ENCODE data around the gene C1QTNF7. TPM values are rescaled to one million over a fixed set of nuclear protein-coding genes. Genes with fewer than 3 reads are reported as not detected.

The C1QTNF7 gene
- total and polyA plus RNA-seq, 2 experiments from 2014 or later = not detected

- Histone ChIP-seq H3K36me3 (ENCODE audit: low read depth) (no peaks in the 10 kb centered on the region), H4K20me1 (ENCODE audit: insufficient read depth) (no peaks in the 10 kb centered on the region), H3K4me3 (no peak overlapping the region), H3K9ac (no peak overlapping the region), H3K27me3 (replicated peaks; ENCODE audit: insufficient read depth) (peaks cover 60% of the 10 kb centered on the region), H3F3A (ENCODE audit: insufficient read depth) (peaks cover 1% of the 10 kb centered on the region; the same call in 1 of the 2 replicates), H3K9me2 (ENCODE audit: insufficient read depth) (no peaks in the 10 kb centered on the region), H3K27ac (no peak overlapping the region), H3K4me2 (ENCODE audit: unreplicated experiment) (no peak overlapping the region), H2AFZ (no peak overlapping the region), H3K79me2 (ENCODE audit: insufficient read depth) (no peaks in the 10 kb centered on the region), H3K4me1 (ENCODE audit: insufficient read depth) (peaks cover 9% of the 10 kb centered on the region), H3K9me3 (ENCODE audit: low read depth) (no peaks in the 10 kb centered on the region)
- in situ Hi-C loops (cut with MboI) = no loop called here
- no peak for DNase-seq
- TF ChIP-seq EZH2phosphoT487 (IDR thresholded peaks at IDR 0.05; ENCODE audit: insufficient read depth, low read depth) = no peak
- no peak for TF ChIP-seq EZH2 (IDR thresholded peaks at IDR 0.05; ENCODE audit: insufficient read depth, poor library complexity, severe bottlenecking)
- WGBS, 2 experiments (ENCODE audit: low coverage in 1 of 2, low lambda C conversion rate in 2 of 2, missing lambda C conversion rate in 2 of 2) = 22 to 30% methylated on average over 5 of the region's 5 CpGs
These were observed 45.1 kb upstream of the C1QTNF7 start for GRCh38 chr4:15382669-15383273.

- Histone ChIP-seq H3K9me2 (ENCODE audit: insufficient read depth) (no peaks in the 10 kb centered on the region), H3K36me3 (ENCODE audit: low read depth) (no peaks in the 10 kb centered on the region), H3K27ac (no peak overlapping the region), H3K9ac (no peak overlapping the region), H3K4me3 (no peak overlapping the region), H3K4me2 (ENCODE audit: unreplicated experiment) (no peak overlapping the region), H4K20me1 (ENCODE audit: insufficient read depth) (no peaks in the 10 kb centered on the region), H3K27me3 (replicated peaks; ENCODE audit: insufficient read depth) (peaks cover 73% of the 10 kb centered on the region), H2AFZ (no peak overlapping the region), H3K9me3 (ENCODE audit: low read depth) (no peaks in the 10 kb centered on the region), H3K4me1 (ENCODE audit: insufficient read depth) (no peaks in the 10 kb centered on the region), H3F3A (ENCODE audit: insufficient read depth) (no peaks in the 10 kb centered on the region), H3K79me2 (ENCODE audit: insufficient read depth) (no peaks in the 10 kb centered on the region)
- in situ Hi-C loops (cut with MboI) = no loop called here
- no peak for DNase-seq
- no peak for TF ChIP-seq EZH2phosphoT487 (IDR thresholded peaks at IDR 0.05; ENCODE audit: insufficient read depth, low read depth)
- no peak for TF ChIP-seq EZH2 (IDR thresholded peaks at IDR 0.05; ENCODE audit: insufficient read depth, poor library complexity, severe bottlenecking)
- 43% methylated on average over 6 of the region's 6 CpGs for WGBS, 2 experiments (ENCODE audit: low coverage in 1 of 2, low lambda C conversion rate in 2 of 2, missing lambda C conversion rate in 2 of 2)
These were observed 42.3 kb upstream of the C1QTNF7 start for GRCh38 chr4:15385515-15385914.

- Histone ChIP-seq H3F3A (ENCODE audit: insufficient read depth) (no peaks in the 10 kb centered on the region), H3K4me1 (ENCODE audit: insufficient read depth) (no peaks in the 10 kb centered on the region), H3K36me3 (ENCODE audit: low read depth) (no peaks in the 10 kb centered on the region), H3K4me2 (ENCODE audit: unreplicated experiment) (no peak overlapping the region), H3K9me3 (ENCODE audit: low read depth) (no peaks in the 10 kb centered on the region), H2AFZ (no peak overlapping the region), H3K9ac (no peak overlapping the region), H3K27me3 (replicated peaks; ENCODE audit: insufficient read depth) (peaks cover 77% of the 10 kb centered on the region), H4K20me1 (ENCODE audit: insufficient read depth) (no peaks in the 10 kb centered on the region), H3K79me2 (ENCODE audit: insufficient read depth) (no peaks in the 10 kb centered on the region), H3K9me2 (ENCODE audit: insufficient read depth) (no peaks in the 10 kb centered on the region), H3K27ac (no peak overlapping the region), H3K4me3 (no peak overlapping the region)
- DNase-seq = no peak
- WGBS, 2 experiments (ENCODE audit: low coverage in 1 of 2, low lambda C conversion rate in 2 of 2, missing lambda C conversion rate in 2 of 2) = 8 to 10% methylated on average over 4 of the region's 4 CpGs
- TF ChIP-seq EZH2phosphoT487 (IDR thresholded peaks at IDR 0.05; ENCODE audit: insufficient read depth, low read depth) = no peak
- no peak for TF ChIP-seq EZH2 (IDR thresholded peaks at IDR 0.05; ENCODE audit: insufficient read depth, poor library complexity, severe bottlenecking)
- in situ Hi-C loops (cut with MboI) = no loop called here
These were observed 41.9 kb upstream of the C1QTNF7 start for GRCh38 chr4:15385928-15386327.

- WGBS, 2 experiments (ENCODE audit: low coverage in 1 of 2, low lambda C conversion rate in 2 of 2, missing lambda C conversion rate in 2 of 2) = 18 to 22% methylated on average over 3 of the region's 3 CpGs
- no peak for DNase-seq
These were observed 37.3 kb upstream of the C1QTNF7 start for GRCh38 chr4:15390494-15390893.

More at GRCh38 chr4:15390494-15390893, 37.3 kb upstream of the C1QTNF7 start:
- H3K9me2 ChIP-seq (ENCODE audit: insufficient read depth) = no peaks in the 10 kb centered on the region
- no peaks in the 10 kb centered on the region for H3K79me2 ChIP-seq (ENCODE audit: insufficient read depth)
- H3K27me3 ChIP-seq (replicated peaks; ENCODE audit: insufficient read depth) = peaks cover 49% of the 10 kb centered on the region
- TF ChIP-seq EZH2 (IDR thresholded peaks at IDR 0.05; ENCODE audit: insufficient read depth, poor library complexity, severe bottlenecking) (no peak), EZH2phosphoT487 (IDR thresholded peaks at IDR 0.05; ENCODE audit: insufficient read depth, low read depth) (no peak)
- no peak overlapping the region for H3K9ac ChIP-seq
- H3K36me3 ChIP-seq (ENCODE audit: low read depth) = no peaks in the 10 kb centered on the region
- H3K4me3 ChIP-seq = no peak overlapping the region
- H3F3A ChIP-seq (ENCODE audit: insufficient read depth) = no peaks in the 10 kb centered on the region
- H3K27ac ChIP-seq = no peak overlapping the region
- in situ Hi-C loops (cut with MboI) = no loop called here
- H3K4me1 ChIP-seq (ENCODE audit: insufficient read depth) = no peaks in the 10 kb centered on the region
- H2AFZ ChIP-seq = no peak overlapping the region
- H3K9me3 ChIP-seq (ENCODE audit: low read depth) = no peaks in the 10 kb centered on the region
- no peak overlapping the region for H3K4me2 ChIP-seq (ENCODE audit: unreplicated experiment)
- no peaks in the 10 kb centered on the region for H4K20me1 ChIP-seq (ENCODE audit: insufficient read depth)
